Coronary artery (tissue), 2 donors: ENCODE measurements around the gene CUL3.
"Not testable (repeated sequence)": the region's sequence is repeated elsewhere in the genome, so short reads cannot be mapped to it uniquely, and the experiment has no call there.

ENCODE experiments used
- DNase-seq: peaks from one replicate; pipeline ENCODE4 v3.0.0-alpha.2; 2017; ENCODE audit warnings: low spot score
- H3K27ac ChIP-seq, 2 donors: fragments of 200-600 bp; sonication (generic); one replicate each; pipeline ENCODE4 v1.5.1; 2016 to 2019
- H3K4me3 ChIP-seq: fragments of 200-600 bp; sonication (generic); 2 replicates; pipeline ENCODE4 v1.5.1; 2016; ENCODE audit warnings: mild to moderate bottlenecking, moderate library complexity
- TF ChIP-seq, protein P1 (sequence below): fragments of 200-600 bp; sonication (generic); IDR thresholded peaks from one replicate; pipeline ENCODE4 v1.5.1; 2019; ENCODE audit warnings: antibody characterized with exemption

Gene CUL3

GRCh38 chr2:224594840-224595239 lies 9.7 kb upstream of the CUL3 start:
- no peak for DNase-seq
- no peak overlapping the region for H3K27ac ChIP-seq
- H3K4me3 ChIP-seq: no peak overlapping the region
- TF ChIP-seq, protein P1, sequence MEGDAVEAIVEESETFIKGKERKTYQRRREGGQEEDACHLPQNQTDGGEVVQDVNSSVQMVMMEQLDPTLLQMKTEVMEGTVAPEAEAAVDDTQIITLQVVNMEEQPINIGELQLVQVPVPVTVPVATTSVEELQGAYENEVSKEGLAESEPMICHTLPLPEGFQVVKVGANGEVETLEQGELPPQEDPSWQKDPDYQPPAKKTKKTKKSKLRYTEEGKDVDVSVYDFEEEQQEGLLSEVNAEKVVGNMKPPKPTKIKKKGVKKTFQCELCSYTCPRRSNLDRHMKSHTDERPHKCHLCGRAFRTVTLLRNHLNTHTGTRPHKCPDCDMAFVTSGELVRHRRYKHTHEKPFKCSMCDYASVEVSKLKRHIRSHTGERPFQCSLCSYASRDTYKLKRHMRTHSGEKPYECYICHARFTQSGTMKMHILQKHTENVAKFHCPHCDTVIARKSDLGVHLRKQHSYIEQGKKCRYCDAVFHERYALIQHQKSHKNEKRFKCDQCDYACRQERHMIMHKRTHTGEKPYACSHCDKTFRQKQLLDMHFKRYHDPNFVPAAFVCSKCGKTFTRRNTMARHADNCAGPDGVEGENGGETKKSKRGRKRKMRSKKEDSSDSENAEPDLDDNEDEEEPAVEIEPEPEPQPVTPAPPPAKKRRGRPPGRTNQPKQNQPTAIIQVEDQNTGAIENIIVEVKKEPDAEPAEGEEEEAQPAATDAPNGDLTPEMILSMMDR: no peak

- TF ChIP-seq, protein P1: no peak
- no peak overlapping the region for H3K4me3 ChIP-seq
- DNase-seq: no peak
- H3K27ac ChIP-seq: no peak overlapping the region
Observed at GRCh38 chr2:224591220-224591619, 6.1 kb upstream of the CUL3 start.

DNA sequence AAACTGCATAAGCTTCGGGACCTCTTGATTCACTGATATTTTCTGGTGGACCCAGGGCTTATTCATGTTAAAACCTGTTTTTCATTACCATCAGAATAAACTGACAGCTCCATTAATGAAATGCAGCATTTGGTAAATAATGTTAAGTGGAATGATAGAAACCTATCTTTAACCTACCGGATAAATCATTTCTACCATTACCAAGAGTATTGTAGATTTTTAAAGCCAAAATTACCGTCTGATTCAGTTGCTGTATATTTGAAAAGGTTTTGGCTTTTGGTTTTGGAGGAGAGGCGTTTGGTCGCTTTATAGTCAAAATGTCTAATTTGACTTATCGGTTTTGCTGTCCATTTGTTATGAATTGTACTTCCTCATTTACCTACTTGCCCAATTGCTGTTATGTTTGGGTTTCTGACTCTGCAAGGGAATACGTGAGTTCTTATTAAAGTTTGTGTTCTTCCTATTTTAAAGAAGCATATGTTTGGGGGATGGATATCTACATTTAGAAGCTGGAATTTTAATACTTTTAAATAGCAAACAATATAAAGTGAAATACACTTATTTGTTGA lies 1.0 kb upstream of the CUL3 start:
- TF ChIP-seq, protein P1: no peak
- DNase-seq: no peak
- H3K27ac ChIP-seq: peak overlapping the region; percentile 52 to 86
- H3K4me3 ChIP-seq: peak overlapping the region; percentile 83

GRCh38 chr2:224584785-224585210 lies 365 bp downstream of the CUL3 start:
- Histone ChIP-seq H3K27ac (peak overlapping the region; percentile 90 to 98), H3K4me3 (peak overlapping the region; percentile 83)
- TF ChIP-seq, protein P1: no peak
- DNase-seq: peak; percentile 76

DNA sequence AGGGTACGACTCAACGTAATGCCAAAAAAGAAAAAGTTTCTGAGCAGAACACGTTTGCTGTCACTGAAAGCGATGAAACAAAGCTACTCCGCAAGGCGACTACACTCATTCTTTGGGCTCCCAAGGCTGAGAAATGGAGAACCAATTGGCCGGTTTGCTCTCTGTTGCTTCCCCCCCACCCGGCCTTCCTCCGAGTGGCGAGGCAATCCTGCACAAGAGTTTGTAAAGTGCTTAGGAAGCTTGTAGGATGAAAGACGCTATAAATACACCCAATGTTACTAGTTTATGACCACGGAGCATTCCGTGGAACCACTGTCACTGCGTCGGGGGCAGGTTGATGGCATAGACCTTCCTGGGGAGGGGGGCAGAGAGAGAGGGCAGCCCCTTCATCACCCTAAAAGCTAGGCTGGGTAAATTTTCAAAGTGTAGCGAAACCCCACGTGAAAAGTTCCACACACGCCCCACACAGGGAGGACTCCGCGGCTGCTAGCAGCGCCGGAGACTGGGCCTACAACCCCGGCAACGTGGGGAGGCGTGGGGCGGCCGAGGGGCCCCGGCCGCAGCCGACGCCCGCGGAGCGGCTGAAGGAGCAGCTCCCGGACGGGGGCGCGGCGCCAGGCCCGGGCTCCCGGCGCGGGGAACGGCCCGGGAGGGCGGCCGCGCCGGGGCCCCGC lies 915 bp downstream of the CUL3 start:
- Histone ChIP-seq H3K4me3 (peak overlapping the region; percentile 83), H3K27ac (peak overlapping the region; percentile 90 to 98)
- no peak for DNase-seq
- TF ChIP-seq, protein P1: no peak

DNA sequence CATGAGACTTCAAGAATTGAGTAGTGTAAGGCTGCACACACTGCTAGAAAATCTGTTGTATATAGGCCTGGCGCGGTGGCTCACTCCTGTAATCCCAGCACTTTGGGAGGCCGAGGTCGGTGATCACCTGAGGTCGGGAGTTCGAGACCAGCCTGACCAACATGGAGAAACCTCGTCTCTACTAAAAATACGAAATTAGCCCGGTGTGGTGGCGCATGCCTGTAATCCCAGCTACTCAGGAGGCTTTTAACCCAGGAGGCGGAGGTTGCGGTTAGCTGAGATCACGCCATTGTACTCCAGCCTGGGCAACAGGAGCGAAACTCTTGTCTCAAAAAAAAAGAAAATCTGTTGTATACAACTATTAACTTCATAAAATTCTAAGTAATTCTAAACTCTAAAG lies 2.1 kb downstream of the CUL3 start:
- DNase-seq, H3K27ac ChIP-seq: not testable (repeated sequence)
- H3K4me3 ChIP-seq: peak overlapping the region; percentile 83

DNA sequence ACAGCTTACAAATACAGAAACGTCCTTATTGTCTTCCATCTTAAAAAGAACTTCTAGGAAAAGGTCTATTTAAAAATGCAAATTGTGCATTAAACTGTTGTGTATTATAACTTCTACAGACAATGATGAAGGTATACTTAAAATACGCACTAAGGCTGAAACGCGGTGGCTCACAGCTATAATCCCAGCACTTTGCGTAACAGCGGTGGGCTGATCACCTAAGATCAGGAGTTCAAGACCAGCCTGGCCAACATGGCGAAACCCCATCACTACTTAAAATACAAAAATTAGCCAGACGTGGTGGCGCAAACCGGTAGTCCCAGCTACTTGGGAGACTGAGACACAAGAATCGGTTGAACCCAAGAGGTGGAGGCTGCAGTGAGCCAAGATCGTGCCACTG lies 4.9 kb downstream of the CUL3 start:
- DNase-seq: no peak
- no peak overlapping the region for H3K4me3 ChIP-seq
- TF ChIP-seq, protein P1: no peak
- H3K27ac ChIP-seq: no peak overlapping the region
